HG03432 (cell line): Measurements from ENCODE around the gene MPST.
"Not testable (repeated sequence)": the region's sequence is repeated elsewhere in the genome, so short reads cannot be mapped to it uniquely, and the experiment has no call there.

ENCODE experiments used
- ATAC-seq: cut with Tn5 transposase; IDR thresholded peaks from one replicate; pipeline ENCODE4 v1.9.1; 2021; ENCODE audit warnings: mild to moderate bottlenecking, moderate library complexity; ENCODE audit not compliant: unreplicated experiment

The MPST gene

GRCh38 chr22:37059876-37060449 lies 40.4 kb downstream of the MPST start:
- ATAC-seq = no peak

GRCh38 chr22:37060801-37061610 lies 41.5 kb downstream of the MPST start:
- no peak for ATAC-seq

GRCh38 chr22:37061611-37062375 lies 42.3 kb downstream of the MPST start:
- ATAC-seq = no peak

- ATAC-seq = no peak
Observed at GRCh38 chr22:37062376-37062675, 42.8 kb downstream of the MPST start.

GRCh38 chr22:37062702-37063381 lies 43.3 kb downstream of the MPST start:
- no peak for ATAC-seq

- ATAC-seq = no peak
Observed at GRCh38 chr22:37063431-37064420, 44.2 kb downstream of the MPST start.

- ATAC-seq = no peak
Observed at GRCh38 chr22:37064553-37064952, 45.0 kb downstream of the MPST start.

- ATAC-seq = no peak
Observed at GRCh38 chr22:37065180-37065579, 45.6 kb downstream of the MPST start.

GRCh38 chr22:37065961-37066360 lies 46.4 kb downstream of the MPST start:
- ATAC-seq = no peak

- no peak for ATAC-seq
Observed at GRCh38 chr22:37067428-37067827, 47.9 kb downstream of the MPST start.

GRCh38 chr22:37068859-37069258 lies 49.3 kb downstream of the MPST start:
- no peak for ATAC-seq

- no peak for ATAC-seq
Observed at GRCh38 chr22:37069319-37069718, 49.8 kb downstream of the MPST start.

GRCh38 chr22:37069719-37070118 lies 50.2 kb downstream of the MPST start:
- ATAC-seq = no peak

GRCh38 chr22:37070334-37070733 lies 50.8 kb downstream of the MPST start:
- no peak for ATAC-seq

- no peak for ATAC-seq
Observed at GRCh38 chr22:37070744-37071143, 51.2 kb downstream of the MPST start.

GRCh38 chr22:37071850-37072592 lies 52.5 kb downstream of the MPST start:
- ATAC-seq = not testable (repeated sequence)

- no peak for ATAC-seq
Observed at GRCh38 chr22:37072673-37073072, 53.1 kb downstream of the MPST start.

GRCh38 chr22:37074537-37074936 lies 55.0 kb downstream of the MPST start:
- ATAC-seq = no peak

- ATAC-seq = no peak
Observed at GRCh38 chr22:37075046-37075445, 55.5 kb downstream of the MPST start.
